ENCODE measurements around the gene PHF2. TPM values are rescaled to one million over a fixed set of nuclear protein-coding genes. Genes with fewer than 3 reads are reported as not detected.

Gene PHF2
- polyA plus RNA-seq, 1 donor = 33.5 TPM

DNA sequence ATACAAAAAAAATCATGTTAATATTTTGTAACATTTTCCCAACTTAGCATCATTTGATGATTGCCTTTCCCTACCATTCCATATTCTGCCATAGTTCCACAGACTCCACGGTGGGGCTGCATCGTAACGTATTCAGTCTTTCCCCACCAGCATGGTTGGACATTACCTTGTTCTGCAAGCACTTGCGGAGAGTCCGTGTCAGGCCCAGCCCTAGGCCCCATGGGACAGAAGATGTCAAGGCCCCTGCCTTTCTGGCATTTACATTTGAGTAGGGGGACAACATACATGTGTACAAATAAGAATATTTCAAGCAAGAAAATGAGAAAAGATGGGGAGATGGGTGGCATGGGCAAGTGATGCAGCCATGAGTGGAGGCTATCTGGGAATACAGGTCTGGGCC, 8.2 kb upstream of the PHF2 start:
- no peak for DNase-seq (ENCODE audit: low read depth)

DNA sequence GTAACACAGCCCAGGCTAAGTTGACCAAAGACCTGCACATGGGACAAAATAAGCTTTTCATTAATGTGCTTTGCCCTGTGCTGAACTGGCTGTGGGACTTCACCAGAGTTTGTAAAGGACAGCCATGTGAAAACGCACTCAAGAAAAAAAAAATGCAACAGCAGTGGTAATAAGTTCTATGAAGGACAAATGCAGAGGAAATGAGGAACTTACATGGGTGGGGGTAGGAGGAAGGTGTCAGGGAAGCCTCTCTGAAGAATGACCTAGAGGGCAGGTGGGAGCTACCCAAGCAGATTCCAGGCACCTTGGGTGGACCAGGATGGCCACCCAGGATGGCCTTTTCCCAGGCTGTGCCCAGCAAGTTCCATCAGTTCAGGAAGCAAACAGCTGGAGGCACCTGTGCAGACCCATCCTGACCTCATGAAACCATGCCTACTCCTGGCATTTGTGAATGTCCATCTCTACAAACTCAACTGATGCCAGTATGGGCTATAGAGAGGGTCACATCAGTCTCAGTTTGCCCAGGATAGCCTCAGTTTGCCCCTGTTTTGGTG, 6.7 kb upstream of the PHF2 start:
- DNase-seq (ENCODE audit: low read depth) = no peak

- DNase-seq (ENCODE audit: low read depth) = no peak
Measured at GRCh38 chr9:93572221-93572620, 4.2 kb upstream of the PHF2 start.

DNA sequence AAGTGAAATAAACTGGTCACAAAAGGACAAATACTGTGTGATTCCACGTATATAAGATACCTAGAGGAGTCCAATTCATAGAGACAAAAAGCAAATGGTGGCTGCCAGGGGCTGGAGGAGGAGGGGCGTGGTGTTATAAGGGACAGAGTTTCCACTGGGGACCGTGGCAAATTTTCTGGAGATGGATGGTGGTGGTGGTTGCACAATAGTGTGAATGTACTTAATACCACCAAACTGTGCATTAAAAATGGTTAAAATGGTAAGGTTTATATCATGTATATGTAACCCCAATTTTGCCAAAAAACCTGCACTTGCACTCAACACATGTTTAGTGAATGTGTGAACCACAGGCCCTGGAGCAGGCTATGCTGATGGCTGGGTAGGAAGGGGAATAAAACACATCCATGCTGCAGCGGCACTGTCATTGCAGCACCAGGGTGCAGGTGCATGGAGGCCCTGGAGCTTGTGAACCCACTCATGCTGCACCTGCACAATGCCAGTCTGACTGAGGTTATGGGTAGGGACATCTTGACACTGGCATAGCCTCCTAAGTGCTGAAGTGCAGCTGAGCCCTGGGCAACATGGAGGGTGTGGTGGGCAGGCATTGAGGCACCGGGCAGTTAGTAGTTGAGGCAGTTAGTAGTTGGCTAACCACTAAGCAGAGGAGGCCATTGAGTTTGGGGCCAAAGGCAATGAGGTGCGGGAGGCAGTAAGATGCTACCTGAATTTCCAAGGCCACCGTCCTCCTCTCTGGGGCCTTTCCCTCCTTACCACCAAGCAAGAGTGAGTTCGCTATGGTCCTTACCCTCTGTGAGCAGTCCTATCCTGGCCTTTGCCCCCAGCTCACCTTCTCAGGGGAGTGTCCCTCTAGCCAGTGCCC, 3.5 kb upstream of the PHF2 start:
- DNase-seq (ENCODE audit: low read depth) = no peak

- no peak for DNase-seq (ENCODE audit: low read depth)
Measured at GRCh38 chr9:93573516-93573828, 2.9 kb upstream of the PHF2 start.

DNA sequence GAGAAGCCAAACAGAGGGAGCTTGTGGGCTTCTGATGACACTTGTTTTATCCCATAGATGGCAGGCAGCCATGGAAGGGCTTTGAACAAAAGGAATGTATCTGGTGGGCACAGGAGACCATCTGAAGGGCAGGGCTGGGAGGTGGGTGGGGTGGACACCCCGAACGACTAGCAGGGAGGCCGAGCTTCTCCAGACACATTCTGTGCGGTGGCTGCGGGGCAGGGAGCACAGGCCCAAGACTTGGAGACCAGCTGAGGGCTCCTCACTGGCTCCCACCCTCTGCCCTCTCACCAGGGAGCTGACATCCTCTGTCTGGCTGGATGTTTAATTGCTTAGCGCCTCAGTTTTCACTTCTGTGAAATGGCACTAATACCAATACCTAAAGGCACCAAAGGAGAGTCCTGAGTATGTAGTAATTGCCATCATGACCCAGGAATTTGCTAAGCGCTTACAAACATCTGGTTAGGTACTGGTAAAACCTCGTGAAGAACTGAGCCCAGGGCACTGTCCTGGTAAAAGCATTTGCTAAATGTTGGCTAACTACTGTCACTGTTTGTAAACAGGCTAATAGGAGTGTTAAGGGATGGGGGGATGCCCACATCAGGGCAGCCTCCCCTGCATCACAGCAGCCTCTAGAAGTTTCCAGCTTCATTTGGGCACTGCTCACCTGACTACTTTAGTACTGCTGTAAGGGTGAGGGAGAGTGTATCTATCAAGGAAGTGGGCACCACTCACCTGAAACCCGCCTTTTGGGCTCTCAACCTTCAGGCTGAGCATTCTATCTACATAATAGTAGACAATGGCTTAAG, 2.1 kb upstream of the PHF2 start:
- no peak for DNase-seq (ENCODE audit: low read depth)

- DNase-seq (ENCODE audit: low read depth) = no peak
Measured at GRCh38 chr9:93574900-93575795, 1.2 kb upstream of the PHF2 start.

GRCh38 chr9:93575796-93576257, 557 bp upstream of the PHF2 start:
- DNase-seq (ENCODE audit: low read depth) = no peak

- DNase-seq (ENCODE audit: low read depth) = no peak
Measured at GRCh38 chr9:93577078-93577974, 942 bp downstream of the PHF2 start.

- no peak for DNase-seq (ENCODE audit: low read depth)
Measured at GRCh38 chr9:93577975-93578682, 1.7 kb downstream of the PHF2 start.

DNA sequence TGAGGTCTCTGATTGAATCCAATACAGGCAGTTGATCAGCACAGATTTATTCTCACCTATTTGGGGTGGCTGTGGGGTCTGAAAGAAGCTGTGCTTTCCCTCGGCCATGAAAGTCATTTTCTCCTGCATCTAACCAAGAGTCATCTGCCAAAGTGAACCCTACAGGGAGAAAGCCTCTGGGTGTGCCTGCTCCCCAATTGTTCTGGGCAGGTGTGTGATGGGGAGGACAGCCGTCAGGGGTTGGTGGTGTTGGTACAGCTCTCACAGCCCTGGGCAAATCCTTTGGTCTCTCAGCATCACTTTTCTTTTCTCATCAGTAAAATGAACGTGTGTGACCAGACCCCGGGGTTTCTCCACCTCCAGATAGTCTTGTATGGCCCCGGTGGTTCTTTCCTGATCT, 2.5 kb downstream of the PHF2 start:
- DNase-seq (ENCODE audit: low read depth) = no peak

DNA sequence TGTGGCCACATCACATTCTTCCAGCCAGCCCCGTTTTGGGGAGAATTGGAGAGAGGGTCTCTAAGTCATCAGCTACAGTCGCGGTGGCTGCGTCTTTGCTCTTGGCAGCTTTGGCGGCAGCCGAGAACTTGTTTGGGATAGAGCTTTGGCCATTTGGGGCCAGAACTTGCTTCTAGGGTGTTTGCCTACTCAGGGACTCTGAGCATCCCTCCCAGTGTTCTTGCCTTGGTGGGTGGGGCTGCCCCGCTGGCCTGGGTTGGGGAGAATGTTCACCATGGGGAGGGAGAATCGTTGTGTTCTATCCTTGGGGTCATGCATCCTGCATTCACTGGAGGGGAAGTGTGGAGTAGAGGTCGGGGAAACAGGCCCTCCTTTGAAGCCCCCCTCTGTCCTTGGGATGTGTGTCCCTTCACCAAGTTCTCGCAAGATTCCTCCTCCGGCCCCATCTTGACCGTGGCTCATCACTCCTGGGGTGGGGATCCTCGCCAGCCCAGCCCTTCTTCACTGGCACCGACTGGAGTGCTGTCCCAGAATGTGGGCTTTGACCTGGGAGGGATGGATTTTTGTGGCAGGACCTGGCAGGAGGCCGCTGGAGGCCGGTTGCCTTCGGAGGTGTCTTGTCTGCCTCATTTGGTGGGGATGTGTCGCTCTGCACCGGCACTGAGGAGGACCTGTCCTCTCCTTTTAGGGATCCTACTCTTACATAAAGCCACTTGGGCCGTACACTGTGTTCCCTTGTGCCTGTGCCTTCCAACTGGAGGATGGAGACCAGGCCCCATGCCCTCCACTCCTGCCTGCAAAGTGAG, 3.5 kb downstream of the PHF2 start:
- no peak for DNase-seq (ENCODE audit: low read depth)

DNA sequence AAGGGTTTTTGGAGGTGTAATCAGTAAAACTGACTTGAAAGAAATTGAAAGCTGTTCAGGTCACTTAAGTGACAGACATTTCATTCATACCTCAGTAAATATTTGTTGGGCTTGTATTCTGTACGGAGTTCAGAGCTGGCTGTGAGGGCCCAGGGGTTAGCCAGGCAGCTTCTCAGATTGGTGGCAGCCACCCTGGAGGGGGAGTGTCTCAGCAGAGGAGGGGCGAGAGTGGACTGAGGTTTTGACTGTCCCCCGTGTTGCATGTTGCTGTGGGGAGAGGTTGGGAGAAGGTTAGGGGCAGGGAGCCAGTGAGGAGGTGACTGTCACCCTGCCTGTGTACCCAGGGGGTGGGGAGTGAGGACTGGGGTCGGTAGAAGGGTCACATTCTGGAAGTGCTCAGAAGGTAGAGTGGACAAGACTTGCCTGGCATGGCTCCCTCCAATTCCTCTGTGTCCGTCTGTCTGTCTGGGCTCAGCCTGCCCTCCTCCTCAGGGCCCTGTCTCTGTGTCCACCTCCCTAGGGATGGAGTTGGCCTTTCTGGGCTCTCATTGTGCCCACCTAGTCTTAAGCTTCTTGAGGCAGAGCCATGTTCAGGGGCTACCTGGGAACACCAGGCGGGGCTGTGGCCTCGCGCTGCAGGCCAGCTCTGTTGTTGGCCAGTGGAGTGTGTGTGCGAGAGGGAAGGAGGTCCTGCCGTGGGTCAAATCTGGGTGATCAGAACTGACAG, 4.4 kb downstream of the PHF2 start:
- DNase-seq (ENCODE audit: low read depth) = no peak

DNA sequence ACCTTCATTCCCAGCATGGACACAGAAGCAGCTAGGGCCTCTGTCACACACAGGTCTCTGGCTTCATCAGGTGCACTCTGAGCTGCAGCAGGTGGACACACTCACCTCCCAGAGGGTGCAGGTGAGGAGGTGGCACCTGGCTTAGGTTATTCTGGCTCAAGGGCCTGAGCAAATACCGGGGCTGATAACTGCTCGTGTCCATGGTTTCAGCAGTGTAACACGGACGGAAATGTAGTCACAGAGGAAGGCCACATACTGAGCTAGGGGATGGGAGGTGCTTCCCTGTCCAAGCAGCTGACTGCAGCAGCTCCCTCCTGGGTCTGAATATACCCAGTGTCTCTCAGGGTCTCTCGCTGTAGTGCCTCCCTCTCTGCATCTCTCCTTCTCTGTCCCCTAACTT, 5.7 kb downstream of the PHF2 start:
- DNase-seq (ENCODE audit: low read depth) = no peak

- DNase-seq (ENCODE audit: low read depth) = no peak
Measured at GRCh38 chr9:93582550-93582949, 6.2 kb downstream of the PHF2 start.

DNA sequence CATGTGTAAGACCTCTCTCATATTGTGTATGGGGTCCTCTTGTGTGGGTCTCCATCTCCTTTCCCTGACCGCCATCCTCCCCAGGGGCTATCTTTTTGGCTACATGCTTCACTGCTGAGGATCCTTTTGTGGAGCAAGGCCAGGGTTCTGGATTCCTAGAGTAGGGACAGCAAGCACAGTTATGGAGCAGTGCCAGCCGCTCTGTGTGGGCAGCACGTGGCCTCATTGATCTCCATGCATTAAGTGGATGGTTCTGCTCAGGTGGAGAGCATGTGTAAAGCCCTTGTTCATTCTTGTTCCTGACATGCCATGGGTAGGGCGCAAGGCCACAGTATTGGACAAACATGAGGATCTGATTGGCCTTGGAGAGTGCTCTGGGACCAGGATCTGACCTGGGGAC, 8.9 kb downstream of the PHF2 start:
- no peak for DNase-seq (ENCODE audit: low read depth)

DNA sequence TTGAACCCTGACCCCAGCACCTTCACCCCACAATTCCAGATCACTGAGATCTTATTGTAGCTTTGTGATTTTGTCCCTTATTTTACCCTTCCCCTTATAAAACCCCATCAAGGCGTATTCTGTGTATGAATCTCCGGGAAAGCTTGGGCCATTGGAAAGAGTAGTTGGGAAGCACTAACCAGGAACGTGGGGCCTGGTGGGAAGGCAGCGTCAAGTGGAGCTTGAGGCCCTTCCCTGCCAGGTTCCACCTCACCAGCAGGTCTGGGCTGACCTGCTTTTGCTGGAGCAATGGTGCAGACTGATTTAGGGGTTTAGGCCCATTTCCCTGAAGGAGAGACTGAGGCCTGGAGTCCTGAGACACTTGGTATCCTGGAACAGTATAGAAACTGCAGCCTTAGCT, 9.3 kb downstream of the PHF2 start:
- no peak for DNase-seq (ENCODE audit: low read depth)

- no peak for DNase-seq (ENCODE audit: low read depth)
Measured at GRCh38 chr9:93586290-93587057, 10.1 kb downstream of the PHF2 start.

All from forelimb muscle (tissue), 1 donor.